ENCODE measurements around the gene WDCP. TPM values are rescaled to one million over a fixed set of nuclear protein-coding genes. Genes with fewer than 3 reads are reported as not detected.

Gene WDCP
- total RNA-seq, 1 experiment from 2014 or later, result 36.9 TPM

DNA sequence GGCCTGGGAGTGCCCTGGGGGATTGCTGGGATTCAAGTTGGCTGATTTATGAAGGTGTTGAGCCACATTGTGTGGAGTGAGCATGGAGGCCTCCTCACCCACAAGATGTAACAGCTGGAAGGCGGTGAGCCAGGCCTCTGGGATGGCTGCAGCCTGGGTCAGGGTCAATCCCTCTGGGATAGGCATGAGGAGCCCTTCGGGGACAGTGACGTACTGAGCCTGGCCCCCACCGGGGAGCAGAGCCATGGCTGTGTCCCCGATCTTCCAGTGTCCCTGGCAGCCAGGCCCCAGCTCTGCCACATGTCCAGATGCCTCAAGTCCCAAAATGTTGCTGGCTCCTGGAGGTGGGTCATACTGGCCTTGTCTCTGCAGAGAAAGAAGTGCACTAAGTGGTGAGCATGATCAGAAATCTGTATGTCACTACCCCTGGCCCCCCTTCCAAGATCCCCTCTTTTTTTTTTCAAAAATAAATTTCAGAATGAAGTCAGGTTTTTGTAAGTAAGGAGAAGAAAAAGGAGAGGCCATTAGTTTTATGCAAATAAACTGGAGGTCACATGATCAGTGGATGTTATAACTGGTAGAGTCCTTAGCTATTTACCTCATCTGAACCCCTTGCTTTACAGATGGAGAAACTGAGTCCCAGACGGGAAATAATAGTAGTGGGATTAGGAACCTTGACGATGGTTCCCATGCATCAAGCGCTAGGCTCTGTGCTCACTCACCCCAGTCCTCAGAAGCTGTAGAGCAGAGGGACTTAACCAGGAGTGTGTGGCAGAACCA, 35.8 kb upstream of the WDCP start:
- Histone ChIP-seq H3K18ac (ENCODE audit: insufficient read length, low read depth, low read length) (peak overlapping the region; percentile 69), H2BK12ac (ENCODE audit: insufficient read length, low read depth, low read length) (no peak overlapping the region), H3K79me1 (ENCODE audit: insufficient read depth, low read depth, low read length, poor library complexity, severe bottlenecking) (no peaks in the 10 kb centered on the region), H3K14ac (ENCODE audit: insufficient read depth, low read length) (peak overlapping the region; percentile 60), H3K4ac (ENCODE audit: low read depth, low read length) (no peak overlapping the region), H2BK15ac (ENCODE audit: low read depth, low read length) (no peak overlapping the region), H3K9me3 (ENCODE audit: control insufficient read depth, low read depth, low read length) (no peaks in the 10 kb centered on the region), H2BK5ac (ENCODE audit: insufficient read length, low read length) (no peak overlapping the region), H4K8ac (replicated peaks; ENCODE audit: insufficient read length, low read depth, low read length) (no peak overlapping the region), H3K23ac (ENCODE audit: insufficient read length, low read depth, low read length) (no peak overlapping the region), H4K5ac (ENCODE audit: insufficient read length, low read depth, low read length) (no peak overlapping the region), H4K20me1 (ENCODE audit: control insufficient read depth, insufficient read depth, insufficient read length) (peaks cover 2% of the 10 kb centered on the region), H3K56ac (ENCODE audit: insufficient read length, low read depth, low read length) (no peak overlapping the region), H2AK5ac (ENCODE audit: insufficient read length, low read length) (no peak overlapping the region), H4K91ac (ENCODE audit: insufficient read length, low read depth, low read length) (no peak overlapping the region), H2BK20ac (ENCODE audit: low read depth, low read length, poor library complexity, severe bottlenecking) (no peak overlapping the region), H3T11ph (ENCODE audit: low read length) (no peak overlapping the region), H3K4me2 (ENCODE audit: insufficient read depth, insufficient read length, low read length) (peak overlapping the region; percentile 96), H3K27ac (ENCODE audit: insufficient read length, low read depth, low read length) (peak overlapping the region; percentile 87), H2AFZ (ENCODE audit: low read length) (no peak overlapping the region), H3K23me2 (ENCODE audit: insufficient read length, low read depth, low read length, poor library complexity, severe bottlenecking) (peaks cover 15% of the 10 kb centered on the region), H3K79me2 (ENCODE audit: insufficient read depth, low read length) (no peaks in the 10 kb centered on the region), H2BK120ac (ENCODE audit: low read depth, low read length, poor library complexity, severe bottlenecking) (no peak overlapping the region), H3K27me3 (ENCODE audit: insufficient read depth, low read length) (no peaks in the 10 kb centered on the region), H3K9ac (ENCODE audit: extremely low read depth, insufficient read length, low read length) (peak overlapping the region; percentile 73), H3K4me1 (ENCODE audit: insufficient read depth, low read length) (peaks cover 2% of the 10 kb centered on the region; the same call in 1 of the 2 replicates)
- TF ChIP-seq, protein P1, sequence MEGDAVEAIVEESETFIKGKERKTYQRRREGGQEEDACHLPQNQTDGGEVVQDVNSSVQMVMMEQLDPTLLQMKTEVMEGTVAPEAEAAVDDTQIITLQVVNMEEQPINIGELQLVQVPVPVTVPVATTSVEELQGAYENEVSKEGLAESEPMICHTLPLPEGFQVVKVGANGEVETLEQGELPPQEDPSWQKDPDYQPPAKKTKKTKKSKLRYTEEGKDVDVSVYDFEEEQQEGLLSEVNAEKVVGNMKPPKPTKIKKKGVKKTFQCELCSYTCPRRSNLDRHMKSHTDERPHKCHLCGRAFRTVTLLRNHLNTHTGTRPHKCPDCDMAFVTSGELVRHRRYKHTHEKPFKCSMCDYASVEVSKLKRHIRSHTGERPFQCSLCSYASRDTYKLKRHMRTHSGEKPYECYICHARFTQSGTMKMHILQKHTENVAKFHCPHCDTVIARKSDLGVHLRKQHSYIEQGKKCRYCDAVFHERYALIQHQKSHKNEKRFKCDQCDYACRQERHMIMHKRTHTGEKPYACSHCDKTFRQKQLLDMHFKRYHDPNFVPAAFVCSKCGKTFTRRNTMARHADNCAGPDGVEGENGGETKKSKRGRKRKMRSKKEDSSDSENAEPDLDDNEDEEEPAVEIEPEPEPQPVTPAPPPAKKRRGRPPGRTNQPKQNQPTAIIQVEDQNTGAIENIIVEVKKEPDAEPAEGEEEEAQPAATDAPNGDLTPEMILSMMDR (conservative IDR thresholded peaks at IDR 0.05), result no peak
- Mint-ChIP-seq H3K4me1 (peaks cover 16 to 21% of the 10 kb centered on the region in 2 experiments), H3K4me3 (peak overlapping the region; percentile 85 to 93), H3K27me3 (ENCODE audit: low read depth) (no peaks in the 10 kb centered on the region), H3K27ac (peak overlapping the region; percentile 97 to 99 (median 99)), H3K36me3 (ENCODE audit: insufficient read depth in 1 of 3, low read depth in 3 of 3) (peaks cover 12 to 39% (median 38%) of the 10 kb centered on the region in 3 experiments), H3K9me3 (no peaks in the 10 kb centered on the region)
- DNase-seq, result peak; percentile 14
- no CpG with 5 or more reads among the region's 8 CpGs for WGBS (ENCODE audit: extremely low coverage, insufficient read length, low lambda C conversion rate)
